D721Med (cell line): ENCODE results near the gene NRXN3.
"Not testable (repeated sequence)": the region's sequence is repeated elsewhere in the genome, so short reads cannot be mapped to it uniquely, and the experiment has no call there.

Experiments
- DNase-seq: peaks from one replicate; pipeline ENCODE4 v3.0.0; 2011; ENCODE audit warnings: low spot score; ENCODE audit not compliant: insufficient read length
- FAIRE-seq: peaks from 2 replicates; lab custom pipeline; 2011; peaks lifted over from hg19 to GRCh38; lab: Jason Lieb, UNC
- TF ChIP-seq, protein P1 (sequence below): IDR thresholded peaks from 2 replicates; pipeline ENCODE4 v1.5.1; 2012; ENCODE audit warnings: mild to moderate bottlenecking, control low read depth; ENCODE audit not compliant: insufficient read depth; ENCODE audit errors: missing control alignments

Gene NRXN3

DNA sequence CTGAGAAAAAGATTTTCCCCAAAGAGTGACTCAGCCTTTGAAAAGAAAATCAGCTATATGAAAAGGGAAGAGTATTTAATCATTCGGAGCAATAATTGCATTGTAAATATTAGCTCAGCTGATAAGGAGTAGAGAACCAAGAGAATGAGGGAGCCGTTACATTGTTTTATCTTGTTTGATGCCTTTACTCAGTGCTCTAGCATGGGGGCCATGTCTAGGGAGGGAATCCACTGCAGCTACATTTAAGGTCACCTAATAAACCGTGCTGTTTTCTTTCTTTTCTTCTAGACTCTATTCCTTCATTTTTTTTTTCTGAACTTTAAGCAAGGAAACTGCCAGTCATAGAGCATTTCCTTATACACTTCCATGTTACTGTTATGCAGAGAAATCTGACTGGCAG lies 1594.2 kb downstream of the NRXN3 start:
- no peak for FAIRE-seq
- TF ChIP-seq, protein P1, sequence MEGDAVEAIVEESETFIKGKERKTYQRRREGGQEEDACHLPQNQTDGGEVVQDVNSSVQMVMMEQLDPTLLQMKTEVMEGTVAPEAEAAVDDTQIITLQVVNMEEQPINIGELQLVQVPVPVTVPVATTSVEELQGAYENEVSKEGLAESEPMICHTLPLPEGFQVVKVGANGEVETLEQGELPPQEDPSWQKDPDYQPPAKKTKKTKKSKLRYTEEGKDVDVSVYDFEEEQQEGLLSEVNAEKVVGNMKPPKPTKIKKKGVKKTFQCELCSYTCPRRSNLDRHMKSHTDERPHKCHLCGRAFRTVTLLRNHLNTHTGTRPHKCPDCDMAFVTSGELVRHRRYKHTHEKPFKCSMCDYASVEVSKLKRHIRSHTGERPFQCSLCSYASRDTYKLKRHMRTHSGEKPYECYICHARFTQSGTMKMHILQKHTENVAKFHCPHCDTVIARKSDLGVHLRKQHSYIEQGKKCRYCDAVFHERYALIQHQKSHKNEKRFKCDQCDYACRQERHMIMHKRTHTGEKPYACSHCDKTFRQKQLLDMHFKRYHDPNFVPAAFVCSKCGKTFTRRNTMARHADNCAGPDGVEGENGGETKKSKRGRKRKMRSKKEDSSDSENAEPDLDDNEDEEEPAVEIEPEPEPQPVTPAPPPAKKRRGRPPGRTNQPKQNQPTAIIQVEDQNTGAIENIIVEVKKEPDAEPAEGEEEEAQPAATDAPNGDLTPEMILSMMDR = no peak
- no peak for DNase-seq

DNA sequence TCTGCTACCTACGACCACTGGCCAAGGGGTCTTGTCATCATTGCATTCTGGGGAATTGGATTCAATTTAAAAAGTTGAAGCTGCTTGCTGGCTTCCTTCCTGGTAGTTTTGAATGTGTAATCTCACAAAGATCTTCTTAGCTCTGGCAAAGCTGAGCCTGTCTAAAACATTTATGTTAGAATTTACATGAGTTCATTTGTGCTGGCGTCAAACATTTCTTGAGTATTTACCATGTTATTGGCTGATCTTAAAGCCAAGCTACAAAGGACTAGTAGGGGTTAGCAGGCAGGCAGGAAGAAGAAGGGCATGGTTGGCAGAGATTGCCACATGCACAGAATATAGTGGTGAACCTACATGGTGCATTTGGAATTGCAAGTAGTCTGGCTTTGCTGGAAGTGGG lies 1596.3 kb downstream of the NRXN3 start:
- DNase-seq (no peak), FAIRE-seq (no peak)
- TF ChIP-seq, protein P1 = no peak

GRCh38 chr14:79767251-79767650 lies 1597.1 kb downstream of the NRXN3 start:
- FAIRE-seq (no peak), DNase-seq (no peak)
- TF ChIP-seq, protein P1 = no peak

DNA sequence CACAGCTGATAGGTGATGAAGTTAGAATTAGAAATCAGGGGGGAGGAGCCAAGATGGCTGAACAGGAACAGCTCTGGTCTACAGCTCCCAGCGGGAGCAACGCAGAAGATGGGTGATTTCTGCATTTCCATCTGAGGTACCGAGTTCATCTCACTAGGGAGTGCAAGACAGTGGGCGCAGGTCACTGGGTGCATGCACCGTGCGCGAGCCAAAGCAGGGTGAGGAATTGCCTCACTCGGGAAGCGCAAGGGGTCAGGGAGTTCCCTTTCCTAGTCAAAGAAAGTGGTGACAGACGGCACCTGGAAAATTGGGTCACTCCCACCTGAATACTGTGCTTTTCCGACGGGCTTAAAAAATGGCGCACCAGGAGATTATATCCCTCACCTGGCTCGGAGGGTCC lies 1597.5 kb downstream of the NRXN3 start:
- FAIRE-seq, DNase-seq: not testable (repeated sequence)

DNA sequence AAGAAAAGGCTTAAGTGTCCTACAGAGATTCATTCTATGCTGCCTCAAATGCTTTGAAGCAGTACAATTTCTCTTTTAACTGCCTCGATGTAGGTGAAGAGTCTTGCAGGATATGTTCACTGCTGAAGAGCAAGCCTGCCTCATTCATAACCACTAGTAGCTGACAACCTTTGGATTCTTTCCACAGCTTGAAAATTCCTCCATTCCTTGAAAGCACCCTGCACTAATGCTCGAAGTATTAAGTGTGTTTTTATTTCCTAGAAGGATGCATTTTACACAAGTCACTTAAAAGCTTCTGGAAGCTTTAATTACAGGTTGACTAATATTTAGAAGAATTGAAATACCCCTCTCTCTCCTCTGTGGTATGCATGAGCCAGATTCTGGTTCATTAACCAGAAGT lies 1611.7 kb downstream of the NRXN3 start:
- no peak for FAIRE-seq

DNA sequence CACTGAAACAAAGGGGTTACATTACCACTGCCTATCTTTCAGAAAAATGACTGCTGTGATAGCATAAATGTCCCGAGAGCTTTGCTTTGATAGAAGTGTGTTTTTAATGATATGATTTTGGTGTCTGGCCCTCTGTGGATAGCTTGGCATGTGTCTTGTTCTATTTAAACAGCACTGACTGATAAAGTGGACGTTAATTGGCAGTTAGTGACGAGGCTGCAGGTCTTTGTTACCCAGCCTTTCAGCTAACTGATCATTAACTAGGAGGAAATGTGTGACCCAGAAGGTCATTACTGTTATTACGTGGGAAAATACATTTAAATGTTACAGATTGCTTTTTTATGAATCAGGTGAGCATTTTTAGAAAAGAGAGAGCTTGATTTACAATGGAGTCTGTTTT lies 1612.9 kb downstream of the NRXN3 start:
- TF ChIP-seq, protein P1 = no peak
- DNase-seq = no peak
- no peak for FAIRE-seq

More for the DNA sequence above, 1611.7 kb downstream of the NRXN3 start:
- TF ChIP-seq, protein P1 = no peak
- DNase-seq = no peak

- FAIRE-seq (no peak), DNase-seq (no peak)
- TF ChIP-seq, protein P1 = no peak
Observed at GRCh38 chr14:79786522-79786921, 1616.3 kb downstream of the NRXN3 start.

DNA sequence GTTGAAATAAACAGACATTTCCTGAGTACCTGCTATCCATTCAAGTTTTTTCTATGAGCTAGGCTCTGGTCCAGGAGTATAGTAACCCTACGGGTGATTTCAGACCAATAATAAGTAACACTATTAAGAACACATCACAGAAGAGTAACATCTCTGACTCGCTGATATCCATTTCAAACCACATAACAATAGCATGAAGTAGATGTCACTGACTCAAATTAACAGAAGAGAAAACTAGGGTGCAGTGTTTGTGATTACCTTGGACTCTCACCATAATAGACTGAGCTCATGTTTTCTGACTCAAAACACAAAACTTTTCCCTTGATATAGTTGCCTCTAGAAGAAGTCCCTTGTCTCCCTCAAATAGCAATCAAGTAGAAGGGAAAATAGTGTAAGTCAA lies 1618.2 kb downstream of the NRXN3 start:
- TF ChIP-seq, protein P1 = no peak
- DNase-seq (no peak), FAIRE-seq (no peak)
